ENCODE measurements around the gene RCN1. TPM values are rescaled to one million over a fixed set of nuclear protein-coding genes. Genes with fewer than 3 reads are reported as not detected.

The RCN1 gene
- total RNA-seq, result 300 and 313 TPM in 2 replicates

DNA sequence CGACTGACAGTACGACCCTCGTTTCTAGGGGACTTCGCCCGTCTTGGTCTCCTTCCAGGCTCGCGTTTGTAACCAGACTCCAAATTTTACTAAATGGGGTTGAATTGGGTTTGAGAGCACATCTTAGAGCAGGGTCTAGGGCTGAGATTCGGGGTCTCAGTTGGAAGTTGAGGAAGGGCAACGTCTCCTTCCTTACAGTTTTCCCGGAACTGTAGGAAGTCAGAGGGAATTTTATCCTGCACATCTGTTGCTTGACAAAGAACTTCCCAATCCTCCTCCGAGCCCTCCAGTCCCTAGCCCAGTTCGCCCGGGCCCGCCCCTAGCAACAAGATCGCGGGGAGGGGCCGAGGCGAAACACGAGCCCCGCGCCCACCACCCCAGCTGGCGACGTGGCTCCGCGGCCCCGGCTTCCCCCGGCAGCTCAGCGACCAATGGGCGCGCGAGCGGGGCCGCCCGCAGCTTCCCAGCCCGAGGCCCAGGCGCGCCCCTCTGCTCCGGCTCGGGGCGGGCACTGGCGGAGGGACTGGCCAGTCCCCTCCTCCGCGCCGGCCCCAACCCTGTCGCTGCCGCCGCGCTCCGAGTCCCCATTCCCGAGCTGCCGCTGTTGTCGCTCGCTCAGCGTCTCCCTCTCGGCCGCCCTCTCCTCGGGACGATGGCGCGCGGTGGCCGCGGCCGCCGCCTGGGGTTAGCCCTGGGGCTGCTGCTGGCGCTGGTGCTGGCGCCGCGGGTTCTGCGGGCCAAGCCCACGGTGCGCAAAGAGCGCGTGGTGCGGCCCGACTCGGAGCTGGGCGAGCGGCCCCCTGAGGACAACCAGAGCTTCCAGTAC, at the start of gene RCN1:
RCN1 (plus strand) TSS at position 530 of the 826 bp plus-strand sequence; CDS start at position 653, 123 bp downstream.

Measured in pericardium fibroblast (primary cell).